Smooth muscle cell (in vitro differentiated cells): ENCODE data around the gene CX3CR1. TPM values are rescaled to one million over a fixed set of nuclear protein-coding genes. Genes with fewer than 3 reads are reported as not detected.

ENCODE experiments used
- DNase-seq: peaks from one replicate; lab custom pipeline; 2025; ENCODE audit not compliant: unreplicated experiment; lab: John Stamatoyannopoulos, UW
- H2AFZ ChIP-seq: fragments of 200-600 bp; sonication (generic); 2 replicates; pipeline ENCODE4 v1.6.0; 2016; ENCODE audit warnings: antibody characterized with exemption, low read depth, mild to moderate bottlenecking
- H3F3A ChIP-seq: fragments of 200-600 bp; sonication (generic); 2 replicates; pipeline ENCODE4 v1.6.0; 2017; ENCODE audit warnings: antibody characterized with exemption, low read depth
- H3K27ac ChIP-seq: fragments of 200-600 bp; sonication (generic); 2 replicates; pipeline ENCODE4 v1.5.1; 2016; ENCODE audit warnings: low read depth, mild to moderate bottlenecking
- H3K27me3 ChIP-seq: fragments of 200-600 bp; sonication (generic); 2 replicates; pipeline ENCODE4 v1.6.1; 2016; ENCODE audit warnings: low read depth, mild to moderate bottlenecking
- H3K36me3 ChIP-seq: fragments of 200-600 bp; sonication (generic); 2 replicates; pipeline ENCODE4 v1.5.1; 2016; ENCODE audit warnings: low read depth
- H3K4me1 ChIP-seq: fragments of 200-600 bp; sonication (generic); 2 replicates; pipeline ENCODE4 v1.5.1; 2016; ENCODE audit warnings: low read depth
- H3K4me2 ChIP-seq: fragments of 200-600 bp; sonication (generic); 2 replicates; pipeline ENCODE4 v1.6.0; 2016; ENCODE audit warnings: mild to moderate bottlenecking
- H3K4me3 ChIP-seq: fragments of 200-600 bp; sonication (generic); 2 replicates; pipeline ENCODE4 v1.5.1; 2016; ENCODE audit warnings: mild to moderate bottlenecking
- H3K79me2 ChIP-seq: fragments of 200-600 bp; sonication (generic); 2 replicates; pipeline ENCODE4 v1.6.0; 2016; ENCODE audit warnings: low read depth, mild to moderate bottlenecking
- H3K9ac ChIP-seq: fragments of 200-600 bp; sonication (generic); 2 replicates; pipeline ENCODE4 v1.6.0; 2016; ENCODE audit warnings: low read depth
- H3K9me3 ChIP-seq: fragments of 200-600 bp; sonication (generic); replicated peaks from 2 replicates; pipeline ENCODE4 v1.5.1; 2016; ENCODE audit warnings: low read depth
- H4K20me1 ChIP-seq: fragments of 200-600 bp; sonication (generic); 2 replicates; pipeline ENCODE4 v1.6.0; 2016; ENCODE audit warnings: low read depth
- CTCF ChIP-seq: fragments of 200-600 bp; sonication (generic); IDR thresholded peaks from 2 replicates; pipeline ENCODE4 v1.5.1; 2017; ENCODE audit warnings: borderline replicate concordance, mild to moderate bottlenecking, antibody characterized with exemption; ENCODE audit not compliant: insufficient read depth, poor library complexity, severe bottlenecking
- WGBS: methylation state at CpG from one replicate; pipeline ENCODE4 v1.1.7; 2016; ENCODE audit warnings: low lambda C conversion rate; 5-methylcytosine and 5-hydroxymethylcytosine counted together
- polyA plus RNA-seq: library from polyadenylated mRNA; unstranded; fragments of >200 nt; fragmentation: Nextera tagmentation; extraction: Ambion mirVana; gene quantifications from 2 replicates; pipeline ENCODE4 v1.2.1, GENCODE V29; 2016
- total RNA-seq: library from RNA; depleted of rRNA; stranded (reverse); fragments of >200 nt; gene quantifications from 2 replicates; pipeline ENCODE4 v1.2.3, GENCODE V29; 2014

CX3CR1 gene
- total and polyA plus RNA-seq, 2 experiments from 2014 or later = not detected

- Histone ChIP-seq H3K4me3 (no peak overlapping the region), H3K36me3 (no peaks in the 10 kb centered on the region), H2AFZ (no peak overlapping the region), H3K79me2 (no peaks in the 10 kb centered on the region), H3K4me1 (no peaks in the 10 kb centered on the region), H3K9me3 (no peaks in the 10 kb centered on the region), H4K20me1 (no peaks in the 10 kb centered on the region), H3K4me2 (no peak overlapping the region), H3K27me3 (peaks cover 8% of the 10 kb centered on the region), H3K9ac (no peak overlapping the region), H3K27ac (no peak overlapping the region), H3F3A (no peaks in the 10 kb centered on the region)
- 86% methylated on average over 3 of the region's 3 CpGs for WGBS
- no peak for DNase-seq
- no peak for TF ChIP-seq CTCF
Measured at GRCh38 chr3:39226106-39226741, 53.6 kb downstream of the CX3CR1 start.

- Histone ChIP-seq H3K27ac (no peak overlapping the region), H3K4me1 (no peaks in the 10 kb centered on the region), H2AFZ (no peak overlapping the region), H3K79me2 (no peaks in the 10 kb centered on the region), H3F3A (no peaks in the 10 kb centered on the region), H3K9me3 (no peaks in the 10 kb centered on the region), H4K20me1 (no peaks in the 10 kb centered on the region), H3K9ac (no peak overlapping the region), H3K36me3 (no peaks in the 10 kb centered on the region), H3K4me3 (no peak overlapping the region), H3K27me3 (peaks cover 8% of the 10 kb centered on the region), H3K4me2 (no peak overlapping the region)
- WGBS = 72% methylated on average over 2 of the region's 2 CpGs
- TF ChIP-seq CTCF = no peak
- DNase-seq = no peak
Measured at GRCh38 chr3:39224288-39224687, 55.5 kb downstream of the CX3CR1 start.

DNA sequence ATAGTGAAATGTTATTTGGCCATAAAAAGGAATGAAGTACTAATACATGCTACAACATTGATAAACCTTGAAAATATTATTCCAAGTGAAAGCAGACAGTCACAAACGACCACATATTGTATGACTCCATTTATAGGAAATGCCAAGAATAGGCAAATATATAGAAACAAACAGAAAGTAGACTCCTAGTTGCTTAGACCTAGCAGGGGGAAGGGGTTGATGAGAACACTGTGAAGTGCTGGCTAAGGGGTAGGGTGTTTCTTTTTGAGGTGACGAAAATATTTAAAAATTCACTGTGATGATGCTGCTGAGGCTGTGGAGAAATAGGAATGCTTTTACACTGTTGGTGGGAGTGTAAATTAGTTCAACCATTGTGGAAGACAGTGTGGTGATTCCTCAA is 56.9 kb downstream of the CX3CR1 start:
- Histone ChIP-seq H4K20me1 (no peaks in the 10 kb centered on the region), H3K4me1 (no peaks in the 10 kb centered on the region), H2AFZ (no peak overlapping the region), H3F3A (no peaks in the 10 kb centered on the region), H3K27ac (no peak overlapping the region), H3K27me3 (peaks cover 8% of the 10 kb centered on the region), H3K36me3 (no peaks in the 10 kb centered on the region), H3K79me2 (no peaks in the 10 kb centered on the region), H3K4me2 (no peak overlapping the region), H3K9me3 (no peaks in the 10 kb centered on the region), H3K4me3 (no peak overlapping the region), H3K9ac (no peak overlapping the region)
- whole genome bisulfite sequencing = 93% methylated on average over 2 of the region's 2 CpGs
- TF ChIP-seq CTCF = no peak
- DNase-seq = no peak

DNA sequence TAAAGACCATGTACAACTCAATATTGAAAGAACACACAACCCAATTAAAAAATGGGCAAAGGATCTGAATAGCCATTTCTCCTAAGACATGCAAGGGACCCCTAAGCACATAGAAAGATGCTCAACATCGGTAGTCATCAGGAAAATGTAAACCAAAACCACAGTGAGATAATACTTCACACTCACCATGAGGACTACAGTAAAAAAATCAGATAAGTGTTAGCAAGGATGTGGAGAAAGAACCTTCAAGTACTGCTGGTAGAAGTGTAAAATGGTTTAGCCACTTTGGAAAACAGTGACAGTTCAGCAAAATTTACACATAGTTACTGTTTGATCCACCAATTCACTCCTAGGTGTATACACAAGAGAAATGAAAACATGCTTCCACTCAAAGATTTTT is 57.4 kb downstream of the CX3CR1 start:
- WGBS = 41% methylated on average over 1 of the region's 1 CpG
- TF ChIP-seq CTCF = no peak

More for the DNA sequence above, 57.4 kb downstream of the CX3CR1 start:
- Histone ChIP-seq H3K9ac (no peak overlapping the region), H3K27ac (no peak overlapping the region), H2AFZ (no peak overlapping the region), H3K4me3 (no peak overlapping the region), H3K4me2 (no peak overlapping the region), H3K36me3 (no peaks in the 10 kb centered on the region), H3K27me3 (peaks cover 8% of the 10 kb centered on the region), H3K79me2 (no peaks in the 10 kb centered on the region), H3F3A (no peaks in the 10 kb centered on the region), H3K9me3 (no peaks in the 10 kb centered on the region), H3K4me1 (no peaks in the 10 kb centered on the region), H4K20me1 (no peaks in the 10 kb centered on the region)
- DNase-seq = no peak
